NT2/D1 (cell line): Measurements from ENCODE around the gene CLCN4.

Experiments
- YY1 ChIP-seq: IDR thresholded peaks from 2 replicates; pipeline ENCODE4 v1.6.1; 2011; ENCODE audit not compliant: insufficient read length, insufficient read depth
- ZNF274 ChIP-seq: IDR thresholded peaks from 2 replicates; pipeline ENCODE4 v1.6.1; 2011; ENCODE audit warnings: mild to moderate bottlenecking, low read depth, low read length

DNA sequence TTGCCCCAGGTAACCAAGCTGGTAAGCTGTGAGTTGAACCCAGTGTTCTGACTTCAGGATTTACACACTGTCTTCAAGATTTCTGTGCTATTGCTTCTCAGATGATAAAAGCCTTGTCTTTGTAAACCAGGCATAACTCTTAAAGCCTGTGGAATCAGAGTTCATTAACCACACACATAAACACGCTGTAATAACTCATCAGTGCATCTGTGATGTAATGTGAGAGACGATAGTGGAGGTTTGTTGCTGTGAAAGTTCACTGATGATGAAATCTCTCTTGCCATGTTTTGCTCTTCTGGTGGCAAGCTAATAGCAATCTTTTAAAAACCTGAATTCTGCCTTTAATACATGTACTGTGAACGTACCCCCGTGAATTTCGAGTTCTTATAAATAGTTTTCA lies 41.5 kb downstream of the CLCN4 start:
- TF ChIP-seq YY1: no peak
- no peak for TF ChIP-seq ZNF274
